Measurements from ENCODE around the gene DPPA2.

- TF ChIP-seq POLR2A (IDR thresholded peaks at IDR 0.05; ENCODE audit: low read depth, low read length) (no peak), POLR2AphosphoS5 (IDR thresholded peaks at IDR 0.05; ENCODE audit: low read depth, low read length) (no peak)
Observed at GRCh38 chr3:109338322-109338721, 22.0 kb upstream of the DPPA2 start.
